Femur (tissue), 1 donor: ENCODE data around the gene ALG13.
"Not testable (repeated sequence)": the region's sequence is repeated elsewhere in the genome, so short reads cannot be mapped to it uniquely, and the experiment has no call there.

Experiments used
- DNase-seq: peaks from one replicate; pipeline ENCODE4 v3.0.0-alpha.2; 2017

The ALG13 gene

DNA sequence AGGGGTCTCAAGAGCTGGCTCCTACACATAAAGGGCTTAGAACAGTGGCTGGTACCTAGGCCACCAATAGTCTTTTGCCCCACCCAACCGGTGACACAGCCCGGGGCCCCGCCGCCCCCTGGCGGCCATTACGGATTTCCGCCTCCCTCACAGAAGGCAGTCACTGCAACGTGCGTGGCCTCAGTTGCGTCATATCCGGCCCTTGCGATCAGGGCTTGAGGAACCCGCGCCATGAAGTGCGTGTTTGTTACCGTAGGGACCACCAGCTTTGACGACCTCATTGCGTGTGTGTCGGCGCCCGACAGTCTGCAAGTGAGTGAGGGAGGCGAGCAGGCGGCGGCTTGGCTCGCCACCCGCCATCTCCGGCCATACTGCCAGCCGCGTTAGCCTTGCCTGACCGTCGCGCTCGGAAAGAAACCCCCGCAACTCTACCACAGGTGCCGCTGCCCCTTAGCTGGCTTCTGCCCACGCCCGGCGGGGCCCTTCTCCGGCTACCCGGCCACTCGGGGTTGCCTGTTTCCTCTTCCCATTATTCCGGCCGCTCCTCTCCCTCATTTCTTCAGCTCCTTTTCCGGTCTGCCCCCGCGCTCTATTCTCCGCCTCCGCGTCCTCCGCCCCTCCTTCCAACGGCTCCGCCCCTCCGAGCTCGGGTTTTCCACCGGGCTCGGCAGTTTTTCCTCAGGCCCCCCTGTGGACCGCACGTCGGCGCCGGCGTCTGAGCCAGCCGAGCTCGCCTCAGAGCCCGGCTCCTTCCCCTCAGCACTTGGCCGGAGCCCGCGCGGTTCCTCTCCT, at the start of gene ALG13:
Gene ALG13 (plus strand): TSS at position 183 of the 792 bp plus-strand sequence. CDS start 49 bp downstream, at position 232.
- DNase-seq, result peak; percentile 93

DNA sequence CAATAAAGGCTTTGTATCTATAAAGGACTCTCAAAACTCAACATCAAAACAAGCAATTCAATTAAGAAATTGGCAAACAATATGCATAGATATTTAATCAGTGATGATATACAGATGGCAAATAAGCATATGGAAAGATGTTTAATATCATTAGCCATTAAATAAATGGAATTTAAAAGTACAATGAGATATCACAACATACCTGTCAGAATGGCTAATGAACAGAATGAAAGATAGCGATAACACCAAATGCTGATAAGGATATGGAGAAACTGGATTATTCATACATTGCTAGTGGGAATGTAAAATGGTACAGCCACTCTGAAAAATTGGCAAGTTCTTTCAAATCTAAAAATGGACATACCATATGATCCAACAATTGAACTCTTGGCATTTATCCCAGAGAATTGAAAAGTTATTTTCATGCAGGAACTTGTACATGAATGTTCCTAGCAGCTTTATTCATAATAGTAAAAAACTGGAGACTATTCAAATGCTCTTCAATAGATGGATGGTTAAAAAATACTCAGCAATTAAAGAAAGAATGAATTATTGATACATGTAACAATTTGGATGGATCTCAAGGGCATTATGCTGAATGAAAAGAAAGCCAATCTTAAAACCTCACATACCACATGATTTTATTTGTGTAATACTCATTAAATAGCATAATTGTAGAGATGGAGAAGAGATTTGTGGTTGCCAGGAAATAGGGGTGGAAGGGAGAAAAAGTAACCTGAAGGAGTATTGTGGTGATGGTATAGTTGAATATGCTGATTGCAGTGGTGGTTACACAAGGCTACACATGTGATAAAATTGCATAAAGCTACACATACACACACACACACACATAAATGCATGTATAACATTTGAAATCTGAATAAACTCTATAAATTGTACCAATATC, 45.9 kb upstream of the ALG13 start:
- no peak for DNase-seq

DNA sequence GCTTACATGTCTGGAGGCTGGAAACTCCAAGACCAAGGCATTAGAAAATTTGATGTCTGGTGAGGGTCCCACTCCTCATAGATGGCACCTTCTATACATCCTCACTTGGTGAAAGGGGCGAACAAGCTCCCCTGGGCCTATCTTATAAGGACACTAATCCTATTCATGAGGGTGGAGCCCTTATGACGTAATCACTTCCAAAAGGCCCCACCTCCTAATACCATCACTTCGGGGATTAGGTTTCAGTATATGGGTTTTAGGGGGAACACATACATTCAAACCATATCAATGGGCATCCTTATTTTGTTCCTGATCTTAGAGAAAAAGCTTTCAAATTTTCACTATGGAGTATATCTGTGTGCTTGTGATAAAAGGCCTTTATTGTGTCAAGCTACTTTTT, 39.0 kb upstream of the ALG13 start:
- no peak for DNase-seq

DNA sequence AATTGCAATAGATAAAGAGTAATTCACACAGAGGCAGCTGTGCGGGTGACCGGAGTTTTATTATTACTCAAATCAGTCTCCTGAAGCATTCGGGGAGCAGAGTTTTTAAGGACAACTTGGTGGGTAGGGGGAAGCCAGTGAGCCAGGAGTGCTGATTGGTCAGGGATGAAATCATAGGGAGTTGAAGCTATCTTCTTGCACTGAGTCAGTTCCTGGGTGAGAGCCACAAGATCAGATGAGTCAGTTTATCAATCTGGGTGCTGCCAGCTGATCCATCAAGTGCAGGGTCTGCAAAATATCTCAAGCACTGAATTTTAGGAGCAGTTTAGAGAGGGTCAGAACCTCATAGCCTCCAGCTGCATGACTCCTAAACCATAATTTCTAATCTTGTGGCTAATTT, 35.8 kb upstream of the ALG13 start:
- DNase-seq, result not testable (repeated sequence)

DNA sequence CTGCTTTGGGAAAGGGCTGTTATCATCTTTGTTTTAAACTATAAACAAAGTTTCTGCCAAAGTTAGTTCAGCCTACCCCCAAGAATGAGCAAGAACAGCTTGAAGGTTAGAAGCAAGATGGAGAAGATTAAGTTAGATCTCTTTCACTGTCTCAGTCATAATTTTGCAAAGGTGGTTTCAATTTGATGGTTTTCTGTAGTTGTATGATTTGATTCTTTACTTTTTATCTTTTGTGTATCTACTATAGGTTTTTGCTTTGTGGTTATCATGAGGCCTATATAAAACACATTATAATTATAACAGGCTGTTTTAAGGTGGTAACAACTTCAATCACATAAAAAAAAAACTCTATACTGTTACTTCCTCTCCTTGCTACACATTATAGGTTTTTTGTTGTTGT, 35.4 kb upstream of the ALG13 start:
- DNase-seq, result no peak

DNA sequence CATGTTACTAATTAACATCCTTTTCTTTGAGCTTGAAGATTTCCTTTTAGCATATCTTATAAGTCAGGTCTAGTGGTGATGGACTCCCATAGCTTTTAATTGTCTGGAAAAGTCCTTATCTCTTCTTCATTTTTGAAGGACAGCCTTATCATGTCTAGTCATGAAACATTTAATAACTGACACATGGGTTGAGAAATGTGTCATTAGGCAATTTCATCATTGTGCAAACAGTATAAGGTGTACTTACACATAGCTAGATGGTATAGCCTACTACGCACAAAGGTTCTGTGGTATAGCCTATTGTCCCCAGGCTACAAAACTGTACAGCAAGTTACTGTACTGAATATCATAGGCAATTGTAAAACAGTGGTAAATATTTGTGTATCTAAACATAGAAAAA, 34.5 kb upstream of the ALG13 start:
- DNase-seq, result no peak

DNA sequence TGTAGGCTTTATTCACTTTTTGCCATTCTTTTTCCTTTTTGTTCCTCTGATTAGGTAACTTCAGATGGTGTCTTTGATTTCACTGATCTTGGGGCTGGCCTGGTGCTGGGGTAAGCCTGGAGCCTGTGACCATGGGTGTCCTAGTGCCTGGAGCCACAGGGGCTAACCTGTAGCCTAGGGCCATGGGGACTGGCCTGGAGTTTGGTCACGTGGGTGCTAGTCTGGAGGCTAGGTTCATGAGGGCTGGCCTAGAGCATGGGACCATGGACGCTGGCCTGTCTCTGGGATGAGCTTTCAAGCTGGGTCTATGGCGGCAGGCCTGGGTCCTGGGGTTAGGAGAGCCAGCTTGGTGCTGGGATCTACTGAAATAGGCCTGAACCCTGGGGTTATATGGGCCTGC, 32.2 kb upstream of the ALG13 start:
- no peak for DNase-seq

DNA sequence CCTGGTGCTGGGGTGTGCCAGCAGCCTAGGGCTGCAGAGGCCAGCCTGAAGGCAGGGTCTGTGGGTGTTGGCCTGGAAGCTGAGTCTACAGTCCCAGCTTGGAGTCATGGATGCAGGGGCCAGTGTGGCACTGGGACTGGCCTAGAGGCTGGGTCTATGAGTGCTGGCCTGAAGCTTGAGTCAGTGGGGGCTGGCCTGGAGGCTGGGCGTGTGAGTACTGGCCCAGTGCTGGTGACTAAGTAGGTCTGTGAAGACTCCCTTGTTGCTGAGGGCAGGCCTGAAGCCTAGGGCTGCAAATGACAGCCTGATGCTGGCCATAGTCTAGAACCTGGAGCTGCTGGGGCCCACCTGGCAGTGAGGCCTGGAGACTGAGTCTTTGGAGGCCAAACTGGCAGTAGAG, 31.3 kb upstream of the ALG13 start:
- no peak for DNase-seq

DNA sequence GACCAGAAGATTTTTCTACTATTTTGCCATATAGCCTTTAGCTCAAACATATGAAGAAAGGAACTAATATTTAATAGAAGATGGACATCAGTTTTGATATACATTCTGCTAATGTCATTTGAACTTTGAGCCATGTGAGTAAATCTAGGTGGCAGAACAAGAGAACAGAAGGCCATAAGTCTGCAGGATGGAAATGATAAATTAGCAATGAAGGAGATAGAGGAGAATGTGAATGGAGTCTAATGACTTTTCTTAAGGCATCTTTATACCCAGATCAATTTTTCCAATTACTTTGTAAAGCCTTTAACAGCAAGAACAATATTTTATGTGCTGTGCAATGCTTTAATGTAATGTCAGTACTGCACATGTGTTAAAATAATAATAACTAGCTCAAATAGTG, 30.1 kb upstream of the ALG13 start:
- DNase-seq, result no peak

DNA sequence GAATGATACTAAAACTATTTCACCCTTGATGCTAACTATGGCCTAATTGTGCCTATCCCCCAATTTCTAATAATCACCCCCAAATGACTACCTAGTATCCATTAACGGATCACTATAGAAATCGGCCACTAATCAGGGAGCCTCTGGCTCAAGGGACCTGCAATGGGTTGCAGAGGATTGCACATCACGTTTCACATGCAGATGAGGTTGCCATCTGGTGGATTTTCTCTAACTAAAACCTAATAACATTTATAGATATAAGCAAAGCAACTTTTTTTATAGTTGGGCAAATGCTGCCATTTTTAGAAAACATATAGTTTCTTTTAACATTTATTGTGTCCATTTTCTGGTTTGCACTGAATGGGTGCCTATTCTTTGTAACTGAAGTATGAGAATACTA, 28.3 kb upstream of the ALG13 start:
- DNase-seq, result no peak

DNA sequence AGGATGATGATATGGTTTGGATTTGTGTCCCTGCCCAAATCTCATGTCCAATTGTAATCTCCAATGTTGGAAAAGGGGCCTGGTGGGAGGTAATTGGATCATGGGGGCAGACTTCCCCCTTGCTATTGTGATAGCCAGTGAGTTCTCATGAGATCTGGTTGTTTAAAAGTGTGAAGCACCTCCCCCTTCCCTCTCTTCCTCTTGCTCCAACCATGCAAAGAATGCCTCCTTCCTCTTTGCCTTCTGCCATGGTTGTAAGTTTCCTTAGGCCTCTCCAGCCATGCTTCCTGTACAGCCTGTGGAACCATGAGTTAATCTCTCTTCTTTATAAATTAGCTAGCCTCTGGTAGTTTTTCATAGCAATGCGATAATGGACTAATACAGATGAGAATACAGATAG, 19.7 kb upstream of the ALG13 start:
- no peak for DNase-seq

DNA sequence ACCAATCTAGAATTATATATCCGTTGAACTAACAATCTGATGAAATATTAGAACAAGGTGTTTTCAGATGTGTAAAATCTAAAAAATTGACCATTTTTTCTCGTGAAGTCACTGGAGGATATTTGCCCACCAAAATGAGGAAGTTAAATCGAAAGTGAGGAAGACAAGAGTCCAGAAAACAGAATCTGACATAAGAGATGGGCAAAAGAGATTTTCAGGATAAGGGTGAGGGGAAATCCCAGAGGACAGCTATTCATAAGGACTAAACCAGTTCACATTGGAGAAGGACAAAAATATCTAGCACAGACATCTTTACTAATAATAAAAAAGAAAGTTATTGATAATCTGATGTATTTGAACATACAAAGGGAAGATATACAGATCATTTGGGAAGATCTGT, 18.7 kb upstream of the ALG13 start:
- DNase-seq, result no peak

DNA sequence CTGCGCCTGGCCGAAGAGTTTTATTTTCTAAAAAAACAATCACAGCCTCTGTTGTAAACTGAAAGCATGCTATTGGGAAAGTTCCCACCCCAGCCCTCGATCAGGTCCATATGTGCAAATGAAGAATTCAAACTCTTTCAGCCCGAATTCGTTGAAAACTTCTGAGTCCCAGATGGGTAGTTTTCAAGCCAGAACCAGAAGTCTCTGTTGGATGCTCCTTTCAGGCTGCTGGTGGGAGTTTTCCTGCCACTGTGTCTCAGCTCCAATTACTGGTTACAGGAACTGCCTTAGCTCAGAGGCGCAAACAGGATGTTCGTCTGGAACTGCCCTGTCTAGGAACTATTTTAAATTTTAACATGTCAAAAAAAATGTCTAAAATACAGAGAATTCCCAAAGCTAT, 9.3 kb upstream of the ALG13 start:
- DNase-seq, result peak; percentile 24

DNA sequence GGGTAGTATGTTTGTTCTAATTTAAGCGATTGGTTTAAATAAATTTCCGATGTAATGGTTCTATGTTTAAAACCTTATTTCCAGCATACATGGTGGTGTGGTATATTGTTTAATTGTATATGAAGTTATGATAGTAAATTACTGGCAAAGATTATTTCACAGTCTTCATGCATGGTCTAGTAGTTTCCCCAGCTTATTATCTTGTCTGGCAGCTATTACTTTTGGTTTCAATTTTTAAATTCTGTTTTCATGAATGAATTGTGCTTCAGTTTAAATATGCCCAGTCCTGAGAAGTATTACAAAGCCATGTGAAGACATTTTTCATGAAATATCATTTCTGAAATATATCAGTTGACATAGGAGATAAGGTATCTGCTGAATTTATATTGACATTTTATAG, 6.3 kb downstream of the ALG13 start:
- no peak for DNase-seq

DNA sequence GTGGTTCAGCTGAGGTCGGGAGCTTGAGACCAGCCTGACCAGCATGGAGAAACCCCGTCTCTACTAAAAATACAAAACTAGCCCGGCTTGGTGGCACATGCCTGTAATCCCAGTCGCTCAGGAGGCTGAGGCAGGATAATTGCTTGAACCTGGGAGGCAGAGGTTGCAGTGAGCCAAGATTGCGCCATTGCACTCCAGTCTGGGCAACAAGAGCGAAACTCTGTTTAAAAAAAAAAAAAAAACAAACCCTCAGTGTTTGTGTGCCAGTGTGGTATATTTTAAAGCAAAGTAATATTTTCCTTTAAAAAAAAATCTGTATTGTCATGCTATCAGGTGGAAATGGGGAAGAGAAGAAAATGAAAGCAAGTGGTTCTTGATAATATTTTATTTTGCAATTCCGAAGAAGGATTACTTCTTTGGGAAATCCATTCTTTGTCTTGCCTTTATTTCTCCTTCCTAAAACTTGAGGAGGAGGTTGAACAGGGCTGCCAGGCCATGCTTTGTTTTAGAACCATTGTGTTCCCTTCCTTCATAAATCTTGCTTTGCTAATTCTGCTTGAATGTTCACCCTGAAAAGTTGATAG, 14.4 kb downstream of the ALG13 start:
- no peak for DNase-seq

DNA sequence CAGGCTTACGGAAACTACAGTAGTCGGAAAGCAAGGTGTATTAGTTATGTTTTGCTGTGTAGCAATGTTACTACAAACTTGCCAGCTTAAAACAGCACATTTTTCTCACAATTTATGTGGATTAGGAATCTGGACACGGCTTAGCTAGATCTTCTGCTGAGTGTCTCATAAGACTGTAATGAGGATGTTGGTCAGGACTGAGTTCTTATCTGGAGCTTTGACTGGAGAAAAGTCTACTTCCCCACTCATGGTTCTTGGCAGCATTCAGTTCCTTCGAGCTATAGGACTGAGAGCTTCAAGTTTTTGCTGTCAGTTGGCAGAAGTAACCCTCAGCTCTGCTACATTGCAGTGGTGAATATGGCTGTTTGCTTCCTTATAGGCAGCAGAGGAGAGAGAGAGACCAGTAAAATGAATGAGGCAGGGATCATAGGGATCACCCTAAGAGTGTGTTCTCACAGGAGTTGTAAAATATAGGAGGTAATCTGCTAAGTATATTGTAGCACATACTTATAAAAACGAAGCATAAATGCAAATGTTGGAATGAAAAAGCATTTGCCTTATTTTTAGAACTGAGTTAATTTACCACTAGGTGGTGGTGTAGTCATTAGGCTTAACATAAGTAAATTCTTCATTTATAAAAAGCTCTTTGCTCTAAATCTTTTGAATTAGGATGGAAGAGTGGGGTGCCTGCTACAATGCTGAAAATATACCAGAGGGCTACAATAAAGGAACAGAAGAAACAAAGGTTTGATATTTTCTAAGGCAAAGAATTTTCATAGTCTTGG, 38.6 kb downstream of the ALG13 start:
- DNase-seq, result no peak

DNA sequence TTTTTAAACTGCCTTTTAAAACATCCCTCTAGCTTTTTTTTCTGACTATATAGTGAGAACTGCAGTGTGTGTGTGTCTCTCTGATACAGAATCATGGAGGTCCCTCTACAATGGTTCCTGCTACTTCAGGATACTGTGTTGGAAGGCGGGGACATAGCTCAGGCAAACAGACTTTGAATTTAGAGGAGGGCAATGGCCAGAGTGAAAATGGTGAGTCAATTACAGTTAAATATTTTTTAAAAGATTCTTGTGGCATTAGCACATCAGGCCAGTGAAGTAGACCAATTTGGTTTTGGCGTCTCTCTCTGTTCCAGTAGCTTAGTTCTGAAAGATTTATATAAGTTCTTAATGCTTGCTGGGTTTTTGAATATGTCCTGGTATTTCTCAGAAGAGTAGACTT, 47.1 kb downstream of the ALG13 start:
- no peak for DNase-seq

DNA sequence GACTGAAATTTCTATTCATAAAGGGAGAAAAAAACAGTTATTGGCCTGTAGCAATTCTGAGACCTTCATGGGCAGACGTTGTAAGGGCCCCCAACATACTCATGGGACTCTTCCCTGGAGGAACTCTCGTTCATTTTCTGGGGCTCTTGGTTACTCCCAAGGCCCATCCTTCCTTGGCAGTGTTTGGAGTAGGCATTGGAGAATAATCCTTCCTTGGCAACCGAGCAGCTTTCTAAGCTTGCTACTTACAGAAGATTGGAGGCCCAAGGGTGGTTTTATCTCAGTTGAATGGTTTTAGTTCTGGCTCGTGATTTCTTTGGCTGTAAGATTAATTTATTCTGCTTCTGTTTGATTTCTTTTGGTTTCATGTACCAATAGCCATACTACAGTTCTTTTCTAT, 50.4 kb downstream of the ALG13 start:
- no peak for DNase-seq

DNA sequence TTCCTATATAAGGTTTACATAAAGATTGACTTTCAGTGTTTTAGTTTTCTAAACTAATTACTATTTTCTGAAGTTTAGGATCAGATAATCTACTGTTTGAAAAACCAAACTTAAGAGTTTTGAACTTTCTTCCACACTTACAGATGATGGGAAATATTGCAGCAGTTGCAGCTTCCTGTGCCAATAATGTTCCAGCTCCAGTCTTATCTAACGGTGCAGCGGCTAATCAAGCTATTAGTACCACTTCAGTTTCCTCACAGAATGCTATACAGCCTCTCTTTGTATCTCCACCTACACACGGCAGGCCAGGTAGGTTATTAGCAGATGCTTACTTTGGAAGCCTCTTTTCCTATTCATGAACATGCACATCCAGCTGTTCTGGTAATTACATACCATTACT, 55.6 kb downstream of the ALG13 start:
- DNase-seq, result no peak

DNA sequence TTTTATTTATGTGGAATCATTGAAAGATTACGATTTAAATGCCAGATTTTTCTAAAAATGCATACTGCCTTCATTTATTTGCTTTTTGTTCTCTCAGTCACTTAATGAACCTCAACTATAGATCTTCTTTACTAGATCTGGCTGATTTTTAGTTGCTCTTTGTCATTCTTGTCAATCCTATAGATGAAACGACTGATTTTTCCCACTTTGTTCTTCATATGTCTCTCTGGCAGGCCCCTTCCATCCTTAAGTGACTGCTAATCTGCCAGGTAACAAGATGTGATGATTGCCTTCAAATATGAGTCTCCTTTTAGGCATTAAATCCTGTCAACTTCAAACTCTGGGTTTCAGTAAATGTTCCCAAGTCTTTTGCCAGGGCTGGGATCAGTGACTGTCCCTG, 61.0 kb downstream of the ALG13 start:
- DNase-seq, result no peak

DNA sequence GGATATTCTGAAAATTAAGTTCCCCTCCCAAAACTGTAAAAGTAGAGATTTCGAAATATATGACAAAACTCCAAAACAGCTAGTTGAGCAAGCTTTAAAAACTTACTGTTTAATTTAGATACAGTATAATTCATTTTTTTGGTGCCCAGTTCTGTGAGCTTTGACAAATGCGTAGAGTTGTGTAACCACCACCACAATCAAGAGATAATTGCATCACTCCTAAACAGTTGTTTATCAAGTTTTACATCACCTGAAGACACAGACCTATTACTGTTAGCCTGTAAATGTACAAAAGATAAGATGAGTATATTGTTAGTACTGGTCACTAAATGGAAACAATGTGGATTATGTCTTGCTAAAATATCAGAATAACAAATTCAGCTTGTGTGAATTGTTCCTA, 62.3 kb downstream of the ALG13 start:
- DNase-seq, result no peak

DNA sequence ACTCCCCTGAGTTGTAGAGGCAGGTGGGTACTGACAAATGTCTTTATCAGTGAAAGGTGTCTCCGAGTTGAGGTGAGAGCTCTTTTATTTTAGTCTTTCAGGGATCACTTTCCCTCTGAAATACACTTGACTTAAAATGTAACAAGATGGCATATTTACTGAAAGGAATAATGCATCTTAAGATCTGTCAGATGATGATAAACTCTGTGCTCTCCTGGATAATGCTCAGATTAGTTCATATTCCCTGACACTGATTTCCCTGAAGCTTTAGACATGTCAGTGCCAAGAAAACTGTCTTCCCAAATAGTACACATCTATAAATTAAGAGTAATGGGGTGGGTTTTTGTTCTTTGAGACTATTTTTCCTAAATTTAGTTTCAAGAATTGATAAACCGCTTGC, 75.5 kb downstream of the ALG13 start:
- no peak for DNase-seq

DNA sequence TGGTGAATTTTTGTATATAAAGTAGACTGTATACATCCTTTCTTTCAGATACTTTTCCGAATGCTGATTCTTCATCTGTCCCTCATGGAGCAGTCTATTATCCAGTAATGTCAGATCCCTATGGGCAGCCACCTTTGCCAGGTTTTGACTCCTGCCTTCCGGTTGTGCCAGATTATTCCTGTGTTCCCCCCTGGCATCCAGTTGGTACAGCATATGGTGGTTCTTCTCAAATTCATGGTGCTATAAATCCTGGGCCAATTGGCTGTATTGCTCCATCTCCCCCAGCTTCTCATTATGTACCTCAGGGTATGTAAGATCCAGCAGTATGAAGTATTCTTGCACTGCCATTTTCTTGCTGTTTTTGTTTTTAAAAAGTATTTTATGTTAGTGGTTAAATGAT, 78.7 kb downstream of the ALG13 start:
- no peak for DNase-seq
